GM23338 (cell line): Measurements from ENCODE around the gene ZNF821. TPM values are rescaled to one million over a fixed set of nuclear protein-coding genes. Genes with fewer than 3 reads are reported as not detected.

Source experiments
- ATAC-seq: fragments of 200-7000 bp; cut with Tn5 transposase; 3 replicates; pipeline ENCODE4 v1.9.1; 2020
- DNase-seq: peaks from one replicate; pipeline ENCODE4 v3.0.0-alpha.2; 2015; ENCODE audit warnings: low spot score
- H2AFZ ChIP-seq: fragments of 200-600 bp; sonication (generic); 2 replicates; pipeline ENCODE4 v1.8.0; 2016; ENCODE audit warnings: antibody characterized with exemption, mild to moderate bottlenecking, moderate library complexity
- H3F3A ChIP-seq: fragments of 200-600 bp; sonication (generic); replicated peaks from 2 replicates; pipeline ENCODE4 v1.8.0; 2017; ENCODE audit warnings: antibody characterized with exemption, mixed run types, low read depth
- H3K27ac ChIP-seq: fragments of 200-600 bp; sonication (generic); 2 replicates; pipeline ENCODE4 v1.6.1; 2016; ENCODE audit warnings: low read depth
- H3K27me3 ChIP-seq: fragments of 200-600 bp; sonication (generic); 2 replicates; pipeline ENCODE4 v1.8.0; 2016; ENCODE audit warnings: mild to moderate bottlenecking, mixed run types, moderate library complexity; ENCODE audit not compliant: insufficient read depth
- H3K36me3 ChIP-seq: fragments of 200-600 bp; sonication (generic); 2 replicates; pipeline ENCODE4 v1.8.0; 2016; ENCODE audit warnings: mild to moderate bottlenecking; ENCODE audit not compliant: insufficient read depth
- H3K4me1 ChIP-seq: fragments of 200-600 bp; sonication (generic); 2 replicates; pipeline ENCODE4 v1.8.0; 2016; ENCODE audit warnings: mild to moderate bottlenecking, moderate library complexity; ENCODE audit not compliant: insufficient read depth
- H3K4me2 ChIP-seq: fragments of 200-600 bp; sonication (generic); 2 replicates; pipeline ENCODE4 v1.7.1; 2017; ENCODE audit warnings: mixed run types
- H3K4me3 ChIP-seq: fragments of 200-600 bp; sonication (generic); 2 replicates; pipeline ENCODE4 v1.6.1; 2016; ENCODE audit warnings: mixed run types
- H3K79me2 ChIP-seq: fragments of 200-600 bp; sonication (generic); replicated peaks from 2 replicates; pipeline ENCODE4 v1.8.0; 2017; ENCODE audit warnings: mild to moderate bottlenecking; ENCODE audit not compliant: insufficient read depth
- H3K9me2 ChIP-seq: fragments of 200-600 bp; sonication (generic); 2 replicates; pipeline ENCODE4 v1.8.0; 2017; ENCODE audit not compliant: insufficient read depth
- H4K20me1 ChIP-seq: fragments of 200-600 bp; sonication (generic); replicated peaks from 2 replicates; pipeline ENCODE4 v1.8.0; 2017; ENCODE audit warnings: mild to moderate bottlenecking; ENCODE audit not compliant: insufficient read depth
- H3K27ac Mint-ChIP-seq: 2 replicates; pipeline ENCODE4 v1.8.0; 2020; ENCODE audit warnings: inconsistent platforms, mild to moderate bottlenecking, moderate library complexity, mixed read lengths
- H3K27me3 Mint-ChIP-seq: 3 replicates; pipeline ENCODE4 v1.8.0; 2022; ENCODE audit warnings: low read depth, mild to moderate bottlenecking, moderate library complexity, mixed read lengths, inconsistent platforms; ENCODE audit not compliant: insufficient read depth, poor library complexity
- H3K36me3 Mint-ChIP-seq: 3 replicates; pipeline ENCODE4 v1.8.0; 2021; ENCODE audit warnings: low read depth, mild to moderate bottlenecking, inconsistent platforms, moderate library complexity, mixed read lengths
- H3K4me1 Mint-ChIP-seq: 3 replicates; pipeline ENCODE4 v1.8.0; 2020; ENCODE audit warnings: mild to moderate bottlenecking, inconsistent platforms, mixed read lengths
- H3K4me3 Mint-ChIP-seq: 3 replicates; pipeline ENCODE4 v1.8.0; 2021; ENCODE audit warnings: moderate library complexity, mild to moderate bottlenecking, inconsistent platforms, mixed read lengths
- H3K9me3 Mint-ChIP-seq: 3 replicates; pipeline ENCODE4 v1.8.0; 2020; ENCODE audit warnings: moderate library complexity, mild to moderate bottlenecking, inconsistent platforms, mixed read lengths
- CREB1 ChIP-seq: fragments of 250-450 bp; sonication (Bioruptor Pico); IDR thresholded peaks from 2 replicates; pipeline ENCODE4 v1.5.0; 2020; ENCODE audit warnings: low read depth, mild to moderate bottlenecking, moderate library complexity
- ETS1 ChIP-seq: IDR thresholded peaks from 2 replicates; pipeline ENCODE4 v1.6.1; 2016; ENCODE audit warnings: antibody characterized with exemption
- EZH2 ChIP-seq: fragments of 200-600 bp; sonication (generic); IDR thresholded peaks from one replicate; pipeline ENCODE4 v1.8.0; 2017; ENCODE audit warnings: antibody characterized with exemption, mild to moderate bottlenecking, low read depth; ENCODE audit not compliant: unreplicated experiment
- EZH2phosphoT487 ChIP-seq: fragments of 200-600 bp; sonication (generic); IDR thresholded peaks from one replicate; pipeline ENCODE4 v1.8.1; 2018; ENCODE audit warnings: antibody characterized with exemption; ENCODE audit not compliant: unreplicated experiment
- JUNB ChIP-seq: IDR thresholded peaks from one replicate; pipeline ENCODE4 v1.6.1; 2016; ENCODE audit warnings: antibody characterized with exemption; ENCODE audit not compliant: unreplicated experiment
- NANOG ChIP-seq: IDR thresholded peaks from 2 replicates; pipeline ENCODE4 v1.6.1; 2016; ENCODE audit warnings: antibody characterized with exemption, borderline replicate concordance
- POLR2AphosphoS5 ChIP-seq: IDR thresholded peaks from 2 replicates; pipeline ENCODE4 v1.6.1; 2016; ENCODE audit warnings: antibody characterized with exemption, low read depth
- REST ChIP-seq: IDR thresholded peaks from one replicate; pipeline ENCODE4 v1.6.1; 2018; ENCODE audit warnings: antibody characterized with exemption; ENCODE audit not compliant: unreplicated experiment
- STAT1 ChIP-seq: IDR thresholded peaks from one replicate; pipeline ENCODE4 v1.6.1; 2016; ENCODE audit warnings: antibody characterized with exemption; ENCODE audit not compliant: unreplicated experiment
- ZNF114 ChIP-seq: fragments of 250-450 bp; sonication (Bioruptor Pico); IDR thresholded peaks from 2 replicates; pipeline ENCODE4 v1.5.0; 2020; ENCODE audit warnings: mild to moderate bottlenecking, moderate library complexity
- ZNF331 ChIP-seq: fragments of 250-450 bp; sonication (Bioruptor Pico); IDR thresholded peaks from 2 replicates; pipeline ENCODE4 v1.5.0; 2020; ENCODE audit warnings: low read depth, mild to moderate bottlenecking, moderate library complexity
- ZNF462 ChIP-seq: fragments of 250-450 bp; sonication (Bioruptor Pico); IDR thresholded peaks from 2 replicates; pipeline ENCODE4 v1.5.0; 2020; ENCODE audit warnings: mild to moderate bottlenecking, moderate library complexity
- polyA plus RNA-seq: library from polyadenylated mRNA; unstranded; fragments of >200 nt; fragmentation: Nextera tagmentation; extraction: Ambion mirVana; gene quantifications from 2 replicates; pipeline ENCODE4 v1.2.1, GENCODE V29; 2016
- total RNA-seq: library from RNA; depleted of rRNA; stranded (reverse); fragments of >200 nt; shearing (Covaris generic); gene quantifications from 2 replicates; pipeline ENCODE4 v1.2.3, GENCODE V29; 2014

The ZNF821 gene
- total and polyA plus RNA-seq, 2 experiments from 2014 or later = 13.3 to 14.8 TPM

GRCh38 chr16:71852158-71852557, 31.8 kb downstream of the ZNF821 start:
- Mint-ChIP-seq H3K9me3 (no peaks in the 10 kb centered on the region), H3K27ac (no peak overlapping the region), H3K4me3 (no peak overlapping the region), H3K4me1 (peaks cover 6% of the 10 kb centered on the region), H3K27me3 (peaks cover 9% of the 10 kb centered on the region), H3K36me3 (peaks cover 39% of the 10 kb centered on the region)
- Histone ChIP-seq H3K27ac (no peak overlapping the region), H3K27me3 (no peaks in the 10 kb centered on the region), H3K79me2 (peaks cover 14% of the 10 kb centered on the region), H3K9me2 (no peaks in the 10 kb centered on the region), H4K20me1 (peaks cover 6% of the 10 kb centered on the region; the same call in 1 of the 2 replicates), H2AFZ (no peak overlapping the region), H3K36me3 (no peaks in the 10 kb centered on the region), H3K4me1 (peaks cover under 1% of the 10 kb centered on the region; the same call in 1 of the 2 replicates), H3K4me2 (no peak overlapping the region), H3F3A (no peaks in the 10 kb centered on the region; the same call in 1 of the 2 replicates), H3K4me3 (no peak overlapping the region)
- DNase-seq = no peak
- no peak for TF ChIP-seq EZH2phosphoT487
- no peak for TF ChIP-seq ZNF331
- no peak for TF ChIP-seq NANOG
- ATAC-seq = no peak

GRCh38 chr16:71851746-71852145, 32.2 kb downstream of the ZNF821 start:
- Mint-ChIP-seq H3K36me3 (peaks cover 39% of the 10 kb centered on the region), H3K4me3 (no peak overlapping the region), H3K4me1 (peaks cover 10% of the 10 kb centered on the region), H3K27ac (no peak overlapping the region), H3K27me3 (peaks cover 9% of the 10 kb centered on the region), H3K9me3 (no peaks in the 10 kb centered on the region)
- ATAC-seq = no peak
- no peaks in the 10 kb centered on the region; the same call in 1 of the 2 replicates for H3F3A ChIP-seq
- H3K27me3 ChIP-seq = no peaks in the 10 kb centered on the region
- peaks cover 10% of the 10 kb centered on the region for H4K20me1 ChIP-seq
- H3K36me3 ChIP-seq = no peaks in the 10 kb centered on the region
- H3K4me2 ChIP-seq = no peak overlapping the region
- no peak for DNase-seq
- H3K79me2 ChIP-seq = peaks cover 18% of the 10 kb centered on the region
- no peak overlapping the region for H3K4me3 ChIP-seq
- no peaks in the 10 kb centered on the region for H3K9me2 ChIP-seq
- H3K4me1 ChIP-seq = peaks cover 5% of the 10 kb centered on the region
- H2AFZ ChIP-seq = no peak overlapping the region
- no peak overlapping the region for H3K27ac ChIP-seq
- TF ChIP-seq ZNF331 (no peak), CREB1 (CRISPR knock-in tag) (no peak), ZNF462 (no peak), POLR2AphosphoS5 (no peak), EZH2 (no peak), STAT1 (no peak), ETS1 (no peak), REST (no peak), EZH2phosphoT487 (no peak), ZNF114 (CRISPR knock-in tag) (no peak), JUNB (no peak)
